K562 (cell line): Measurements from ENCODE around the gene C21orf58. TPM values are rescaled to one million over a fixed set of nuclear protein-coding genes. Genes with fewer than 3 reads are reported as not detected.

Experiments
- ATF1 ChIP-seq, 2 experiments: fragments of 450-650 bp in 1 of 2; IDR thresholded peaks; 2 replicates each; pipeline ENCODE4 v1.6.1; 2016; ENCODE audit warnings: missing compliant biosample characterization in 1 of 2, missing genetic modification characterization in 1 of 2
- CEBPG ChIP-seq, 3 experiments: fragments of 200-800 bp in 1 of 3; sonication (Bioruptor generic) in 1 of 3; sonication (generic) in 1 of 3; formaldehyde crosslinking in 1 of 3; IDR thresholded peaks in 2 of 3; conservative IDR thresholded peaks in 1 of 3; 2 replicates each; pipeline versions ENCODE4 v1.6.1 to v1.8.0; 2016 to 2022; ENCODE audit warnings: missing compliant biosample characterization in 2 of 3, missing genetic modification characterization in 2 of 3, mild to moderate bottlenecking in 1 of 3, missing genetic modification reagents in 1 of 3
- FIP1L1 ChIP-seq: fragments of 200-400 bp; formaldehyde crosslinking; IDR thresholded peaks from 2 replicates; pipeline ENCODE4 v1.6.1; 2018; ENCODE audit warnings: mild to moderate bottlenecking, low read depth, low read length; ENCODE audit not compliant: poor library complexity, severe bottlenecking
- HDAC1 ChIP-seq, 2 experiments: fragments of 450-650 bp; IDR thresholded peaks; 2 replicates each; pipeline ENCODE4 v1.6.1; 2016 to 2017; ENCODE audit warnings: inconsistent platforms in 1 of 2, mild to moderate bottlenecking in 1 of 2, moderate library complexity in 1 of 2
- MYC ChIP-seq, 2 experiments: fragments of 250-450 bp in 1 of 2; sonication (Bioruptor Pico) in 1 of 2; IDR thresholded peaks; 2 replicates each; pipeline versions ENCODE4 v1.5.1 to v1.6.1; 2012 to 2021; ENCODE audit warnings: low read depth in 2 of 2, borderline replicate concordance in 1 of 2, improper control_type of control experiment in 1 of 2, low read length in 1 of 2, mild to moderate bottlenecking in 1 of 2, moderate library complexity in 1 of 2
- TAF7 ChIP-seq: fragments of 450-650 bp; IDR thresholded peaks from 2 replicates; pipeline ENCODE4 v1.6.1; 2016; ENCODE audit warnings: missing genetic modification characterization, missing compliant biosample characterization
- TBP ChIP-seq: optimal IDR thresholded peaks from 2 replicates; pipeline ENCODE3; 2011; ENCODE audit warnings: low read depth, low read length, improper control_type of control experiment
- TEAD1 ChIP-seq, 2 experiments: fragments of 450-650 bp in 1 of 2; sonication (generic) in 1 of 2; formaldehyde crosslinking; IDR thresholded peaks; 2 replicates each; pipeline versions ENCODE4 v1.4.0 to v1.8.0; 2020 to 2022; ENCODE audit warnings: mild to moderate bottlenecking in 2 of 2, missing genetic modification reagents in 1 of 2
- TEAD4 ChIP-seq, 2 experiments: sonication (generic) in 1 of 2; formaldehyde crosslinking in 1 of 2; IDR thresholded peaks; 2 replicates each; pipeline versions ENCODE4 v1.6.1 to v1.8.0; 2012 to 2022; ENCODE audit warnings: borderline replicate concordance in 1 of 2, inconsistent platforms in 1 of 2, low read length in 1 of 2, mild to moderate bottlenecking in 1 of 2, missing genetic modification reagents in 1 of 2
- YBX1 ChIP-seq: fragments of 450-650 bp; IDR thresholded peaks from 2 replicates; pipeline ENCODE4 v1.7.1; 2016; ENCODE audit warnings: mild to moderate bottlenecking
- polyA plus RNA-seq, 8 experiments: library from polyadenylated mRNA; depleted of rRNA in 4 of 8; stranded (reverse) in 5 of 8; unstranded in 3 of 8; fragments of >200 nt; fragmentation: Nextera tagmentation in 2 of 8; fragmentation: Illumina TruSeq in 1 of 8; extraction: Ambion mirVana in 2 of 8; extraction: Trizol in 1 of 8; gene quantifications; 2 replicates each; pipeline versions ENCODE4 v1.2.1 to v1.2.3, GENCODE V29; 2011 to 2014; ENCODE audit warnings: inconsistent platforms in 1 of 8, missing spikeins in 1 of 8
- total RNA-seq, 7 experiments: library from RNA; depleted of rRNA in 6 of 7; stranded (reverse); fragments of >200 nt in 6 of 7; fragmentation: Illumina TruSeq in 2 of 7; extraction: Trizol in 2 of 7; gene quantifications; 2 replicates each; pipeline versions ENCODE4 v1.2.1 to v1.2.3, GENCODE V29; 2011 to 2021; ENCODE audit warnings: low replicate concordance in 1 of 7
- TF ChIP-seq, protein P1 (sequence below): fragments of 450-650 bp; IDR thresholded peaks from 2 replicates; pipeline ENCODE4 v1.6.1; 2017; ENCODE audit warnings: antibody characterized with exemption
- TF ChIP-seq, protein P2 (sequence below), 2 experiments: fragments of 450-650 bp; formaldehyde crosslinking in 1 of 2; IDR thresholded peaks; 2 replicates each; pipeline versions ENCODE4 v1.4.0 to v1.6.1; 2014 to 2020; ENCODE audit warnings: mild to moderate bottlenecking in 2 of 2, borderline replicate concordance in 1 of 2, low read depth in 1 of 2
- TF ChIP-seq, protein P3 (sequence below): fragments of 450-650 bp; IDR thresholded peaks from 2 replicates; pipeline ENCODE4 v1.6.1; 2017; ENCODE audit warnings: mild to moderate bottlenecking, moderate library complexity

The C21orf58 gene
- total and polyA plus RNA-seq, 9 of the 15 experiments (the other 6 are each of a cell fraction or from before 2014, with no cell fraction given) = 1.2 to 30.5 (median 12.4) TPM

DNA sequence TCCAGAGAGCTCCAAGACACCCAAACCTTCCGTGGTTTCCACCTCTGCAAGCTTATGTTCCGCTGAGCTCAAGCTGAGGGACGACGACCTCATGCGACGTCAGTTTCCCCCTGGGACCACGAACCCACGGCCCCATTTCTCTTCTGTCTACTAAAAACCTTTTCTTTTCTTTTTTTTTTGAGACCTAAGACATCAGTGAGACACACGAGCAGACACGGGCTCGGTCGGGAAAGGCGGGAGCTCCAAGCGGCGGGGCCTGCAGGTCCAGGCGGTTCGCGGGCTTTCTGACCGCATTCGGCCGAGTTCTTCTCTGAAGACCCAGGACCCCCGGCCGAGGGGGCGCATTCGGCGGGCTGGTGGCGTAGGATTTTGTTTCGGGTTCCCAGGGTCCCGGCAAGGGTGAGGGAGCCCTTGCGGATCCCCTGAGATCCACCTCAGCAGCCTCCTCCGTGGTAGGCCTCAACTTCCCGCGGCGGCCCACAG lies 402 bp downstream of the C21orf58 start (continued):
- TF ChIP-seq, protein P1, sequence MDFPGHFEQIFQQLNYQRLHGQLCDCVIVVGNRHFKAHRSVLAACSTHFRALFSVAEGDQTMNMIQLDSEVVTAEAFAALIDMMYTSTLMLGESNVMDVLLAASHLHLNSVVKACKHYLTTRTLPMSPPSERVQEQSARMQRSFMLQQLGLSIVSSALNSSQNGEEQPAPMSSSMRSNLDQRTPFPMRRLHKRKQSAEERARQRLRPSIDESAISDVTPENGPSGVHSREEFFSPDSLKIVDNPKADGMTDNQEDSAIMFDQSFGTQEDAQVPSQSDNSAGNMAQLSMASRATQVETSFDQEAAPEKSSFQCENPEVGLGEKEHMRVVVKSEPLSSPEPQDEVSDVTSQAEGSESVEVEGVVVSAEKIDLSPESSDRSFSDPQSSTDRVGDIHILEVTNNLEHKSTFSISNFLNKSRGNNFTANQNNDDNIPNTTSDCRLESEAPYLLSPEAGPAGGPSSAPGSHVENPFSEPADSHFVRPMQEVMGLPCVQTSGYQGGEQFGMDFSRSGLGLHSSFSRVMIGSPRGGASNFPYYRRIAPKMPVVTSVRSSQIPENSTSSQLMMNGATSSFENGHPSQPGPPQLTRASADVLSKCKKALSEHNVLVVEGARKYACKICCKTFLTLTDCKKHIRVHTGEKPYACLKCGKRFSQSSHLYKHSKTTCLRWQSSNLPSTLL = no peak
- TF ChIP-seq TEAD4 (IDR thresholded peaks at IDR 0.05; ENCODE audit: low read length) (no peak), TEAD4 (CRISPR knock-in tag; IDR thresholded peaks at IDR 0.05; ENCODE audit: borderline replicate concordance) (no peak; the same call in 1 of the 2 replicates), ATF1 (CRISPR knock-in tag; IDR thresholded peaks at IDR 0.05) (no peak), ATF1 (tag; IDR thresholded peaks at IDR 0.05) (no peak), TAF7 (tag) (peak; percentile 80; the same call in 1 of the 2 replicates), TEAD1 (CRISPR knock-in tag; IDR thresholded peaks at IDR 0.05) (no peak; a peak in 1 of 4 replicates), TBP (no peak), HDAC1 (IDR thresholded peaks at IDR 0.05) (peak in 1 of 2 experiments; percentile 15; a peak in 1 of 4 replicates), MYC (IDR thresholded peaks at IDR 0.05; ENCODE audit: low read depth, low read length) (no peak), MYC (CRISPR knock-in tag; IDR thresholded peaks at IDR 0.05; ENCODE audit: borderline replicate concordance, low read depth) (peak; percentile 90), FIP1L1 (no peak), YBX1 (no peak), CEBPG (CRISPR knock-in tag; IDR thresholded peaks at IDR 0.05) (peak; percentile 22; the same call in 1 of the 2 replicates), CEBPG (tag; conservative IDR thresholded peaks at IDR 0.05 in 1 of 2, IDR thresholded peaks at IDR 0.05 in 1 of 2) (no peak)
- TF ChIP-seq, protein P2, sequence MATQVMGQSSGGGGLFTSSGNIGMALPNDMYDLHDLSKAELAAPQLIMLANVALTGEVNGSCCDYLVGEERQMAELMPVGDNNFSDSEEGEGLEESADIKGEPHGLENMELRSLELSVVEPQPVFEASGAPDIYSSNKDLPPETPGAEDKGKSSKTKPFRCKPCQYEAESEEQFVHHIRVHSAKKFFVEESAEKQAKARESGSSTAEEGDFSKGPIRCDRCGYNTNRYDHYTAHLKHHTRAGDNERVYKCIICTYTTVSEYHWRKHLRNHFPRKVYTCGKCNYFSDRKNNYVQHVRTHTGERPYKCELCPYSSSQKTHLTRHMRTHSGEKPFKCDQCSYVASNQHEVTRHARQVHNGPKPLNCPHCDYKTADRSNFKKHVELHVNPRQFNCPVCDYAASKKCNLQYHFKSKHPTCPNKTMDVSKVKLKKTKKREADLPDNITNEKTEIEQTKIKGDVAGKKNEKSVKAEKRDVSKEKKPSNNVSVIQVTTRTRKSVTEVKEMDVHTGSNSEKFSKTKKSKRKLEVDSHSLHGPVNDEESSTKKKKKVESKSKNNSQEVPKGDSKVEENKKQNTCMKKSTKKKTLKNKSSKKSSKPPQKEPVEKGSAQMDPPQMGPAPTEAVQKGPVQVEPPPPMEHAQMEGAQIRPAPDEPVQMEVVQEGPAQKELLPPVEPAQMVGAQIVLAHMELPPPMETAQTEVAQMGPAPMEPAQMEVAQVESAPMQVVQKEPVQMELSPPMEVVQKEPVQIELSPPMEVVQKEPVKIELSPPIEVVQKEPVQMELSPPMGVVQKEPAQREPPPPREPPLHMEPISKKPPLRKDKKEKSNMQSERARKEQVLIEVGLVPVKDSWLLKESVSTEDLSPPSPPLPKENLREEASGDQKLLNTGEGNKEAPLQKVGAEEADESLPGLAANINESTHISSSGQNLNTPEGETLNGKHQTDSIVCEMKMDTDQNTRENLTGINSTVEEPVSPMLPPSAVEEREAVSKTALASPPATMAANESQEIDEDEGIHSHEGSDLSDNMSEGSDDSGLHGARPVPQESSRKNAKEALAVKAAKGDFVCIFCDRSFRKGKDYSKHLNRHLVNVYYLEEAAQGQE (IDR thresholded peaks at IDR 0.05; ENCODE audit: borderline replicate concordance) = no peak
- TF ChIP-seq, protein P2 (CRISPR knock-in tag; IDR thresholded peaks at IDR 0.05; ENCODE audit: low read depth) = 0 out of 2 replicates have a peak, but pooled peaks have one; percentile 46
- TF ChIP-seq, protein P3, sequence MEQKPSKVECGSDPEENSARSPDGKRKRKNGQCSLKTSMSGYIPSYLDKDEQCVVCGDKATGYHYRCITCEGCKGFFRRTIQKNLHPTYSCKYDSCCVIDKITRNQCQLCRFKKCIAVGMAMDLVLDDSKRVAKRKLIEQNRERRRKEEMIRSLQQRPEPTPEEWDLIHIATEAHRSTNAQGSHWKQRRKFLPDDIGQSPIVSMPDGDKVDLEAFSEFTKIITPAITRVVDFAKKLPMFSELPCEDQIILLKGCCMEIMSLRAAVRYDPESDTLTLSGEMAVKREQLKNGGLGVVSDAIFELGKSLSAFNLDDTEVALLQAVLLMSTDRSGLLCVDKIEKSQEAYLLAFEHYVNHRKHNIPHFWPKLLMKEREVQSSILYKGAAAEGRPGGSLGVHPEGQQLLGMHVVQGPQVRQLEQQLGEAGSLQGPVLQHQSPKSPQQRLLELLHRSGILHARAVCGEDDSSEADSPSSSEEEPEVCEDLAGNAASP = no peak
